SK-N-SH (cell line): Measurements from ENCODE around the gene PLCB3. TPM values are rescaled to one million over a fixed set of nuclear protein-coding genes. Genes with fewer than 3 reads are reported as not detected.

Source experiments
- CTCF ChIA-PET: fragments of 300-600, 350-600 bp; formaldehyde crosslinking; extraction: SDS; loops from one replicate; lab custom pipeline; 2021; lab: Yijun Ruan, JAX
- POLR2A ChIA-PET: fragments of 350-600 bp; sonication (Branson Sonifier 250); formaldehyde crosslinking; extraction: SDS; loops from one replicate; lab custom pipeline; 2020; ENCODE audit warnings: antibody characterized with exemption, inconsistent platforms; lab: Yijun Ruan, JAX
- DNase-seq: peaks from one replicate; pipeline ENCODE4 v3.0.0; 2012
- H2AFZ ChIP-seq: fragments of 200-600 bp; sonication (generic); 2 replicates; pipeline ENCODE4 v1.8.1; 2016; ENCODE audit warnings: antibody characterized with exemption, mild to moderate bottlenecking, low read depth
- H3F3A ChIP-seq: fragments of 200-600 bp; sonication (generic); replicated peaks from 2 replicates; pipeline ENCODE3; 2016; ENCODE audit warnings: antibody characterized with exemption, mild to moderate bottlenecking; ENCODE audit not compliant: insufficient read depth
- H3K27ac ChIP-seq, 2 experiments: fragments of 200-500 bp in 1 of 2; fragments of 200-600 bp in 1 of 2; sonication (Bioruptor generic) in 1 of 2; sonication (generic), shearing (Covaris generic) in 1 of 2; 2 replicates each; pipeline versions ENCODE4 v1.5.1 to v1.6.1; 2014 to 2016; ENCODE audit warnings: low read depth in 2 of 2, inconsistent platforms in 1 of 2, low read length in 1 of 2, mild to moderate bottlenecking in 1 of 2, mixed read lengths in 1 of 2
- H3K27me3 ChIP-seq: fragments of 200-600 bp; sonication (generic), shearing (Covaris generic); 2 replicates; pipeline ENCODE4 v1.6.1; 2016; ENCODE audit warnings: mixed run types; ENCODE audit not compliant: insufficient read depth
- H3K36me3 ChIP-seq, 2 experiments: fragments of 200-500 bp in 1 of 2; fragments of 200-600 bp in 1 of 2; sonication (Bioruptor generic) in 1 of 2; sonication (generic) in 1 of 2; replicated peaks in 1 of 2; 2 replicates each; pipeline versions ENCODE3 to v1.5.1; 2014 to 2016; ENCODE audit warnings: low read length in 1 of 2, mild to moderate bottlenecking in 1 of 2; ENCODE audit not compliant: insufficient read depth in 2 of 2, control insufficient read depth in 1 of 2
- H3K4me1 ChIP-seq, 2 experiments: fragments of 200-500 bp in 1 of 2; fragments of 200-600 bp in 1 of 2; sonication (Bioruptor generic) in 1 of 2; sonication (generic), shearing (Covaris generic) in 1 of 2; 2 replicates each; pipeline versions ENCODE4 v1.5.1 to v1.6.1; 2014 to 2016; ENCODE audit warnings: low read depth in 1 of 2, low read length in 1 of 2, mixed run types in 1 of 2; ENCODE audit not compliant: insufficient read depth in 2 of 2, control insufficient read depth in 1 of 2
- H3K4me2 ChIP-seq: fragments of 200-600 bp; sonication (generic), shearing (Covaris generic); 2 replicates; pipeline ENCODE4 v1.6.1; 2017; ENCODE audit warnings: mixed run types
- H3K4me3 ChIP-seq, 2 experiments: fragments of 200-500 bp in 1 of 2; fragments of 200-600 bp in 1 of 2; sonication (Bioruptor generic) in 1 of 2; sonication (generic), shearing (Covaris generic) in 1 of 2; 2 replicates each; pipeline versions ENCODE4 v1.5.1 to v1.8.1; 2014 to 2016; ENCODE audit warnings: low read depth in 2 of 2, inconsistent platforms in 1 of 2, low read length in 1 of 2, mild to moderate bottlenecking in 1 of 2, mixed read lengths in 1 of 2, moderate library complexity in 1 of 2
- H3K79me2 ChIP-seq: fragments of 200-600 bp; sonication (generic); 2 replicates; pipeline ENCODE4 v1.8.1; 2017; ENCODE audit warnings: mild to moderate bottlenecking; ENCODE audit not compliant: insufficient read depth
- H3K9ac ChIP-seq: fragments of 200-600 bp; sonication (generic); 2 replicates; pipeline ENCODE4 v1.6.1; 2017; ENCODE audit warnings: mixed run types
- H3K9me2 ChIP-seq: fragments of 200-600 bp; sonication (generic); 2 replicates; pipeline ENCODE4 v1.6.1; 2017; ENCODE audit warnings: mixed run types
- H3K9me3 ChIP-seq: fragments of 200-600 bp; sonication (generic); 2 replicates; pipeline ENCODE4 v1.6.1; 2017; ENCODE audit warnings: mixed run types, mild to moderate bottlenecking, moderate library complexity
- H4K20me1 ChIP-seq: fragments of 200-600 bp; sonication (generic); 2 replicates; pipeline ENCODE4 v1.6.1; 2017; ENCODE audit warnings: mild to moderate bottlenecking, mixed run types; ENCODE audit not compliant: insufficient read depth
- CHD2 ChIP-seq: fragments of 150-350 bp; IDR thresholded peaks from 2 replicates; pipeline ENCODE4 v1.6.1; 2018; ENCODE audit warnings: low read length; ENCODE audit not compliant: partially characterized antibody
- ELF1 ChIP-seq: IDR thresholded peaks from 2 replicates; pipeline ENCODE4 v1.4.0; 2012
- EP300 ChIP-seq, 2 experiments: IDR thresholded peaks; 2 replicates each; pipeline versions ENCODE4 v1.4.0 to v1.6.1; 2012; ENCODE audit warnings: borderline replicate concordance in 1 of 2, low read depth in 1 of 2, low read length in 1 of 2
- EZH2phosphoT487 ChIP-seq: fragments of 200-600 bp; sonication (generic); IDR thresholded peaks from 2 replicates; pipeline ENCODE4 v1.6.1; 2017; ENCODE audit warnings: low read depth, mixed run types, mild to moderate bottlenecking, antibody characterized with exemption, moderate library complexity, borderline replicate concordance
- FOXJ3 ChIP-seq: sonication (generic); formaldehyde crosslinking; IDR thresholded peaks from 2 replicates; pipeline ENCODE4 v1.5.1; 2020; ENCODE audit warnings: mild to moderate bottlenecking, missing genetic modification reagents
- FOXM1 ChIP-seq: IDR thresholded peaks from 2 replicates; pipeline ENCODE4 v1.4.0; 2012; ENCODE audit warnings: low read depth, mild to moderate bottlenecking
- GATA2 ChIP-seq: sonication (generic); formaldehyde crosslinking; IDR thresholded peaks from 2 replicates; pipeline ENCODE4 v1.5.0; 2020; ENCODE audit warnings: mild to moderate bottlenecking, missing genetic modification reagents
- MXI1 ChIP-seq: IDR thresholded peaks from 2 replicates; pipeline ENCODE4 v1.6.1; 2012; ENCODE audit warnings: mild to moderate bottlenecking, low read depth, low read length, improper control_type of control experiment
- NFIC ChIP-seq: IDR thresholded peaks from 2 replicates; pipeline ENCODE4 v1.4.0; 2012; ENCODE audit warnings: borderline replicate concordance
- NRF1 ChIP-seq: IDR thresholded peaks from 2 replicates; pipeline ENCODE4 v1.6.1; 2012; ENCODE audit warnings: low read depth, mild to moderate bottlenecking, low read length
- POLR2AphosphoS5 ChIP-seq: IDR thresholded peaks from 2 replicates; pipeline ENCODE4 v1.6.1; 2012; ENCODE audit warnings: low read depth, low read length
- RAD21 ChIP-seq: IDR thresholded peaks from 2 replicates; pipeline ENCODE4 v1.6.1; 2012; ENCODE audit warnings: mild to moderate bottlenecking, low read length
- RXRA ChIP-seq: IDR thresholded peaks from 2 replicates; pipeline ENCODE4 v1.4.0; 2012; ENCODE audit warnings: low read depth, mild to moderate bottlenecking, borderline replicate concordance
- SMC3 ChIP-seq: IDR thresholded peaks from 2 replicates; pipeline ENCODE4 v1.6.1; 2012; ENCODE audit warnings: low read depth, low read length, improper control_type of control experiment
- TAF1 ChIP-seq: IDR thresholded peaks from 2 replicates; pipeline ENCODE4 v1.6.1; 2012; ENCODE audit warnings: low read depth, mild to moderate bottlenecking, low read length, moderate library complexity, borderline replicate concordance
- YY1 ChIP-seq: IDR thresholded peaks from 2 replicates; pipeline ENCODE4 v1.4.0; 2012; ENCODE audit warnings: low read depth, mild to moderate bottlenecking
- WGBS: methylation state at CpG from one replicate; pipeline ENCODE4 v1.1.6; 2017; ENCODE audit warnings: low lambda C conversion rate; 5-methylcytosine and 5-hydroxymethylcytosine counted together
- polyA plus RNA-seq, 3 experiments: library from polyadenylated mRNA; depleted of rRNA; stranded (reverse); fragments of >200 nt; gene quantifications; 2 replicates each; pipeline ENCODE4 v1.2.3, GENCODE V29; 2012
- TF ChIP-seq, protein P1 (sequence below): fragments of 150-350 bp; IDR thresholded peaks from 2 replicates; pipeline ENCODE4 v1.6.1; 2017; ENCODE audit warnings: antibody characterized with exemption, low read length, low read depth, borderline replicate concordance
- TF ChIP-seq, protein P2 (sequence below): fragments of 150-350 bp; IDR thresholded peaks from 2 replicates; pipeline ENCODE4 v1.6.1; 2016; ENCODE audit warnings: mild to moderate bottlenecking, low read depth, low read length
- TF ChIP-seq, protein P3 (sequence below): IDR thresholded peaks from 2 replicates; pipeline ENCODE4; 2012
- TF ChIP-seq, protein P4 (sequence below): IDR thresholded peaks from 2 replicates; pipeline ENCODE4 v1.4.0; 2012; ENCODE audit warnings: low read depth, borderline replicate concordance

PLCB3 gene
- polyA plus RNA-seq, 1 of the 3 experiments (the other 2 are of a cell fraction) = 30.4 TPM

DNA sequence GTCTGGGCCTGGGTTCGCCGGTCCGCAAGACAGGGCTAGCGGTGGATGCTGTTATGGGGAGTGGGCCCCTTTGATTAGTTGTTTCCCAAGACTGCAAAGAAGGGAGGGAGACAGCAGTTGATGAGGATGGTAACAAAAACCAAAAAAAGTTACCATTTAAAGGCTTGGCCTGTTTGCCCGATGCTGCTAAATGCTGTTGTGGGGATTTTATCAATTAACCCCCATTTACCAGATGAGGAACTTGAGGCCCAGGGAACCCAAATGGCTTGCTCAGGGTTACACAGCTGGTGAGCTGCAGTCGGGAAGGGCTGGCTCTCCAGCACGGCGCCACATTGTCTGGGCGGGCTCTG lies 28.7 kb upstream of the PLCB3 start:
- Histone ChIP-seq H2AFZ (no peak overlapping the region), H3K4me1 (peaks cover 4 to 37% of the 10 kb centered on the region in 2 experiments; a peak in 2 of 4 replicates), H3K27ac (no peak overlapping the region), H3K9me2 (no peaks in the 10 kb centered on the region), H4K20me1 (no peaks in the 10 kb centered on the region), H3K9ac (no peak overlapping the region), H3K4me3 (no peak overlapping the region), H3K9me3 (no peaks in the 10 kb centered on the region), H3K27me3 (no peaks in the 10 kb centered on the region), H3F3A (peaks cover 2% of the 10 kb centered on the region), H3K4me2 (no peak overlapping the region), H3K79me2 (peaks cover 27% of the 10 kb centered on the region), H3K36me3 (peaks cover 0 to 10% of the 10 kb centered on the region in 2 experiments)
- ChIA-PET CTCF (interaction anchor here (1.0 to 5.2 kb wide), 4 partner anchors 18 to 385 kb away, joined by 3 to 36 read pairs (median 14); partner anchors contain the start of gene PLCB3), POLR2A (interaction anchor here (1.0 kb wide), 1 partner anchor 37 kb away, joined by 3 read pairs; the partner anchor contains the start of gene STIP1)
- DNase-seq = no peak
- TF ChIP-seq, protein P1, sequence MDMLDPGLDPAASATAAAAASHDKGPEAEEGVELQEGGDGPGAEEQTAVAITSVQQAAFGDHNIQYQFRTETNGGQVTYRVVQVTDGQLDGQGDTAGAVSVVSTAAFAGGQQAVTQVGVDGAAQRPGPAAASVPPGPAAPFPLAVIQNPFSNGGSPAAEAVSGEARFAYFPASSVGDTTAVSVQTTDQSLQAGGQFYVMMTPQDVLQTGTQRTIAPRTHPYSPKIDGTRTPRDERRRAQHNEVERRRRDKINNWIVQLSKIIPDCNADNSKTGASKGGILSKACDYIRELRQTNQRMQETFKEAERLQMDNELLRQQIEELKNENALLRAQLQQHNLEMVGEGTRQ = no peak
- TF ChIP-seq EP300 (IDR thresholded peaks at IDR 0.05; ENCODE audit: borderline replicate concordance in 1 of 2, low read depth in 1 of 2, low read length in 1 of 2) = no peak
- TF ChIP-seq MXI1 = no peak
- TF ChIP-seq NRF1 = no peak
- no peak for TF ChIP-seq CHD2
- TF ChIP-seq EZH2phosphoT487 = no peak
- TF ChIP-seq SMC3 = no peak
- no peak for TF ChIP-seq TAF1
- TF ChIP-seq ELF1 = no peak
- TF ChIP-seq RAD21 = no peak
- TF ChIP-seq, protein P2, sequence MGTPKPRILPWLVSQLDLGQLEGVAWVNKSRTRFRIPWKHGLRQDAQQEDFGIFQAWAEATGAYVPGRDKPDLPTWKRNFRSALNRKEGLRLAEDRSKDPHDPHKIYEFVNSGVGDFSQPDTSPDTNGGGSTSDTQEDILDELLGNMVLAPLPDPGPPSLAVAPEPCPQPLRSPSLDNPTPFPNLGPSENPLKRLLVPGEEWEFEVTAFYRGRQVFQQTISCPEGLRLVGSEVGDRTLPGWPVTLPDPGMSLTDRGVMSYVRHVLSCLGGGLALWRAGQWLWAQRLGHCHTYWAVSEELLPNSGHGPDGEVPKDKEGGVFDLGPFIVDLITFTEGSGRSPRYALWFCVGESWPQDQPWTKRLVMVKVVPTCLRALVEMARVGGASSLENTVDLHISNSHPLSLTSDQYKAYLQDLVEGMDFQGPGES = no peak
- 95% methylated on average over 9 of the region's 9 CpGs for WGBS

DNA sequence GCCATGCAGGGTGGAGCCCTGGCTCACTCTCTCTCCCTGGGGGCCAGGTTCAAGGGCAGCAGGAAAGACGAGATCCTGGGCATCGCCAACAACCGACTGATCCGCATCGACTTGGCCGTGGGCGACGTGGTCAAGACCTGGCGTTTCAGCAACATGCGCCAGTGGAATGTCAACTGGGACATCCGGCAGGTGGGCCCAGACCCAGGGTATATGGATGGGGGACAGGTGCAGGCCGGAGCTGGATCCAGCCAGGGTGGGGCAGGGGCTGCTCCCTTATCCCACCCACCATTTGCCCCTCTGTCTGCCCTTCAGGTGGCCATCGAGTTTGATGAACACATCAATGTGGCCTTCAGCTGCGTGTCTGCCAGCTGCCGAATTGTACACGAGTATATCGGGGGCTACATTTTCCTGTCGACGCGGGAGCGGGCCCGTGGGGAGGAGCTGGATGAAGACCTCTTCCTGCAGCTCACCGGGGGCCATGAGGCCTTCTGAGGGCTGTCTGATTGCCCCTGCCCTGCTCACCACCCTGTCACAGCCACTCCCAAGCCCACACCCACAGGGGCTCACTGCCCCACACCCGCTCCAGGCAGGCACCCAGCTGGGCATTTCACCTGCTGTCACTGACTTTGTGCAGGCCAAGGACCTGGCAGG lies 28.2 kb upstream of the PLCB3 start:
- H3K79me2 ChIP-seq = peaks cover 32% of the 10 kb centered on the region
- no peaks in the 10 kb centered on the region for H3K9me2 ChIP-seq
- DNase-seq = no peak
- peaks cover 2% of the 10 kb centered on the region for H3F3A ChIP-seq
- no peaks in the 10 kb centered on the region for H4K20me1 ChIP-seq
- 94% methylated on average over 15 of the region's 24 CpGs for WGBS
- no peak overlapping the region for H3K27ac ChIP-seq
- no peak overlapping the region for H2AFZ ChIP-seq
- H3K27me3 ChIP-seq = no peaks in the 10 kb centered on the region
- H3K9ac ChIP-seq = no peak overlapping the region
- no peak overlapping the region for H3K4me2 ChIP-seq
- H3K9me3 ChIP-seq = no peaks in the 10 kb centered on the region
- ChIA-PET CTCF (interaction anchor here (1.0 to 5.2 kb wide), 6 partner anchors 16 to 386 kb away, joined by 3 to 36 read pairs (median 8); partner anchors contain the start of gene PLCB3), POLR2A (interaction anchor here (1.0 to 1.4 kb wide), 3 partner anchors 12 to 37 kb away, joined by 3 to 5 read pairs (median 4); partner anchors contain the start of gene STIP1)
- H3K4me1 ChIP-seq = peaks cover 8 to 37% of the 10 kb centered on the region in 2 experiments; a peak in 2 of 4 replicates
- peaks cover 0 to 10% of the 10 kb centered on the region in 2 experiments for H3K36me3 ChIP-seq
- H3K4me3 ChIP-seq = no peak overlapping the region
- no peak for TF ChIP-seq YY1
- TF ChIP-seq GATA2 = no peak
- TF ChIP-seq, protein P3, sequence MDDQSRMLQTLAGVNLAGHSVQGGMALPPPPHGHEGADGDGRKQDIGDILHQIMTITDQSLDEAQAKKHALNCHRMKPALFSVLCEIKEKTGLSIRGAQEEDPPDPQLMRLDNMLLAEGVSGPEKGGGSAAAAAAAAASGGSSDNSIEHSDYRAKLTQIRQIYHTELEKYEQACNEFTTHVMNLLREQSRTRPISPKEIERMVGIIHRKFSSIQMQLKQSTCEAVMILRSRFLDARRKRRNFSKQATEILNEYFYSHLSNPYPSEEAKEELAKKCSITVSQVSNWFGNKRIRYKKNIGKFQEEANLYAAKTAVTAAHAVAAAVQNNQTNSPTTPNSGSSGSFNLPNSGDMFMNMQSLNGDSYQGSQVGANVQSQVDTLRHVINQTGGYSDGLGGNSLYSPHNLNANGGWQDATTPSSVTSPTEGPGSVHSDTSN = no peak
- TF ChIP-seq RAD21 = no peak
- TF ChIP-seq FOXM1 = no peak
- TF ChIP-seq, protein P2 = no peak
- no peak for TF ChIP-seq POLR2AphosphoS5
- TF ChIP-seq, protein P4, sequence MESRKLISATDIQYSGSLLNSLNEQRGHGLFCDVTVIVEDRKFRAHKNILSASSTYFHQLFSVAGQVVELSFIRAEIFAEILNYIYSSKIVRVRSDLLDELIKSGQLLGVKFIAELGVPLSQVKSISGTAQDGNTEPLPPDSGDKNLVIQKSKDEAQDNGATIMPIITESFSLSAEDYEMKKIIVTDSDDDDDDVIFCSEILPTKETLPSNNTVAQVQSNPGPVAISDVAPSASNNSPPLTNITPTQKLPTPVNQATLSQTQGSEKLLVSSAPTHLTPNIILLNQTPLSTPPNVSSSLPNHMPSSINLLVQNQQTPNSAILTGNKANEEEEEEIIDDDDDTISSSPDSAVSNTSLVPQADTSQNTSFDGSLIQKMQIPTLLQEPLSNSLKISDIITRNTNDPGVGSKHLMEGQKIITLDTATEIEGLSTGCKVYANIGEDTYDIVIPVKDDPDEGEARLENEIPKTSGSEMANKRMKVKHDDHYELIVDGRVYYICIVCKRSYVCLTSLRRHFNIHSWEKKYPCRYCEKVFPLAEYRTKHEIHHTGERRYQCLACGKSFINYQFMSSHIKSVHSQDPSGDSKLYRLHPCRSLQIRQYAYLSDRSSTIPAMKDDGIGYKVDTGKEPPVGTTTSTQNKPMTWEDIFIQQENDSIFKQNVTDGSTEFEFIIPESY = no peak
- TF ChIP-seq RXRA = no peak
- no peak for TF ChIP-seq FOXJ3 (CRISPR knock-in tag)
- no peak for TF ChIP-seq ELF1
- TF ChIP-seq NRF1 = no peak
- TF ChIP-seq NFIC = no peak
